GM21526 (cell line): ENCODE results near the gene MDFIC.

ENCODE experiments used
- ATAC-seq: cut with Tn5 transposase; IDR thresholded peaks from one replicate; pipeline ENCODE4 v1.9.1; 2021; ENCODE audit warnings: moderate library complexity; ENCODE audit not compliant: unreplicated experiment, low FRiP score

Gene MDFIC

GRCh38 chr7:114944745-114945625 is 23.1 kb downstream of the MDFIC start:
- no peak for ATAC-seq

GRCh38 chr7:114949231-114949630 is 27.3 kb downstream of the MDFIC start:
- ATAC-seq = no peak

GRCh38 chr7:114952296-114952695 is 30.4 kb downstream of the MDFIC start:
- no peak for ATAC-seq

DNA sequence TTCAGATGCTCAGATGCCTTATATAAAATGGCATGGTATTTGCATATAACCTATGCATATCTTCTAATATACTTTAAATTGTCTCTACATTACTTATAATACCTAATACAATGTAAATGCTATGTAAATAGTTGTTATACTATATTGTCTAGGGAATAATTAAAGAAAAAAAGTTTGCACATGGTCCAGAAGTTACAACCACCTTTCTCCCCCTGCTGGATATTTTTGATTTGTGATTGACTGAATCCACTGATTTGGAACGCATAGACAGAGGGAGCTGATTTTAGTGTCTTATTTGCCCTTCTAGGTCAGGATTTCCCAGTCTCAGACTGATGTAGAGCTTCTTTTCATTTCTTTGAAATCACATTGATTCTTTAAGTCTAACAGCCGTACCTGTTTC is 31.8 kb downstream of the MDFIC start:
- ATAC-seq = no peak

DNA sequence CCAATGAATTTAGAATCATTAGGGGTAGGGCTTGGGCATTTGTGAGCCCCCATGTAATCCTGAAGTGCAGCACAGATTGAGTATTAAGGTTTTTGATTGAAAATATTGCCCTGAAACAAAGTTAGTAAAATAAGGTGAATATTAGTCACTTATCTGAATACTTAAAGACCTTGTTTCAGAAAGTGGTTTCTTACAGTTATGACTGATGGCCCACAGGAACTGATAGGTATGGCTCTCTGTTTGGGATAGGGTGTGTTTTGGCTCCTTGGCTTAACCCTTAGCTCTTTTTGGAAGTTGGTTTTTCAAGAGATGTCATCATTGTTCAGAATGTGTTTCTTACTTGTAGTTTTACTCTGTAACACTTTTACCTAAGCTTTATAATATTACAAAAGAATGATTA is 34.8 kb downstream of the MDFIC start:
- peak; percentile 41 for ATAC-seq

DNA sequence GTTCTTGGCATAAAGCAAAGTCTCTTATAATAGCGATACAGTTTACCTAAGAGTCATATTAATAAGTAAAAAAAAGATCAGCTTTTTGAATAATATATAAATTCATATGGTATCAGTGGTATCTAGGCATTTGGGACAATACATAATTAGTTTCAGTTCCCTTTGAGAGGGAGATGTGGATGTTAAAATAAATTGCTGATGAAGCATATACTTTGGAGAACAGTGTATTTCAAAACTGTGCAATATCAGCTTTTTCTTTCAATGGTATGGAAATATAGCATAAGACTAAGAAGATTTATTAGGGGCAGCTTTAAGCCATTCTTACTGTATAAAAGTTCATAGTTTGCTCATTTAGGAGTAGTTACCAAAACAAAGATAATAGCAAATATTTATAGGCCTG is 35.5 kb downstream of the MDFIC start:
- ATAC-seq = no peak

- ATAC-seq = peak; percentile 65
Measured at GRCh38 chr7:114959931-114960330, 38.0 kb downstream of the MDFIC start.

- no peak for ATAC-seq
Measured at GRCh38 chr7:114962441-114962840, 40.5 kb downstream of the MDFIC start.

DNA sequence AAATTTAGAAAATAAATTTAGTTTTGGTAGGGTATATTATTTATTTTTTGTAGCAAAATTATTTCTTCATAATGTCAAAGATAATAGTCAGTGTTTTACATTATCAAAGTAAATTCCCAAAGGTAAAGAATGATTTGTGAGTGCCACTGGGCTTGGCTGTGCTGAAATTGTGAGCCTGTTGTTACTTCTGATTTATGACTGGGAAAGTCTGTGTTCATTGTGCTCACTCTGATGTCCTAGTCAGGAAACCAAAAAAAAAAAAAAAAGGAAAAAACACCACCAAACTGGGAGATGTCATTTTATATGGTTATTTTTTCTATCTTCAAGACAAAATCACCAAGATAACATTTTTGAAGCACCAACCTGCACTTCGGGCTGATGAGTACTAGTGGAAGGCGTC is 44.3 kb downstream of the MDFIC start:
- ATAC-seq = no peak

GRCh38 chr7:114969096-114969495 is 47.2 kb downstream of the MDFIC start:
- no peak for ATAC-seq

DNA sequence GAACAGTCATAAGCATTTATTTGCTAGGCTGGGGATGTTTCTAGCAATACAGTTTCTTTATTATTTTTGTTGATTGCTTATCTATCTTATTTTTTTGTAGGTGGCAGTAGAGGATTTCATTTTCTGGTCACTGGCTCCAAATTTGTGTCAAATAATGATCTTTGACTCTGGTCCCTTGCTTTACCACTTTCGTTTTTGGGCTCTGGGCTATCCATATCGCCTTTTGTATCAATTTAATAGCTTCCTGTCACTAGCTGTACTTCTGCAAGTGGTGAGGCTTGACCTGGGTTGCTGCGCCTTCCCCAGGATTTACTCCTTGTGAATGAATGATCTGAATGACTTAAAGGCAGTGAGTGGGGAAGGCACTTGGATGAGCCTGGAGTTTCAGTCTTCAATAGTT is 48.4 kb downstream of the MDFIC start:
- ATAC-seq = no peak

DNA sequence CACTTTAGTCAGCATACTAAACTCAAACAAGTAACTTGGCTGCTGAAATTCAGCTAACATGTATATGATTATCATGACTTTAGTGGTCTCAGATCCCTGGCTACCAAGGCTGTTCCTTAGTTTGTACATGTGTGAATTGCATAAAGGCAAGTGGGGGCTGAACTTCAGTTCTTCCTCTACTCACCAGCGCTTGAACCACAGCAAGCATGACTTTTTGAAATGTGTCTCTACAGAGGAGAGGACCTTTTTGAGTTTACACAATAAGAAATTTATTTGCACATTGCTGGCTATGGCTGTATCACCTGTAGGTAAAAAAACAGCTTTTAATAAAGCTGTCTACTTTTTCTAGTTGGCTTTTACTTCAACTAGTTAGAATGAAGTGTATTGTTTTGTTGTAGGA is 48.8 kb downstream of the MDFIC start:
- no peak for ATAC-seq

DNA sequence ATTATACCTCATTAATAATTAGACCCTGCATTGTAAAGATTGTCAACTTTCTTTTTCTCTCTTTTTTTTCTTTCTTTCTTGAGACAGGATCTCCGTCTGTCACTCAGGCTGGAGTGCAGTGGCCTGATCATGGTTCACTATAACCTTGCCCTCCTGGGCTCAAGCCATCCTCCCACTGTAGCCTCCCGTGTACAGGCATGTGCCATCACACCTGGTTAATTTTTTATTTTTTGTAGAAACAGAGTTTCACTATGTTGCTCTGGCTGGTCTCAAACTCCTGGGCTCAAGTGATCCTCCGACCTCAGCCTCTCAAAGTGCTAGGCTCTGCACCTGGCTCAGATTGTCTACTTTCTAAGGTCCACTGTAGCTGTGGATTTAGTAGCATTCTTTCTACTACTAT is 50.7 kb downstream of the MDFIC start:
- ATAC-seq = no peak

DNA sequence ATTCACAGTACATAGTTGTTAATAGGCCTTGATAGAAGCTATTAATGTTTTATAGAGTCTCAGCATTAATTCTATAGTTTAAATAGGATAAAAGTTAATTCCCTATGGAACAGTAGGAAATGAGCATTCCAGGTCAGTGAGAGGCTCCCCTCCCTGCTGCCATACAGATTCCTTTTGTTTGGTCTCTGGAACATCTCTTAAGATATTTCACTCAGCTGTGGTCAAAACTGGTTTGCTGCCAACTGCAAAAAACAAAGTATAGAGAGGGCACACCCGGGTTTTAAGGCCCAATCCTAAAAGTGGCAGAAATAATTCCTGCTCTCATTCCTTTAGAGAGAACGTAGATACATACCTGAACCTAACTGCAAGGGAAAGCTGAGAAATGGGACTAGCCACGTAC is 51.3 kb downstream of the MDFIC start:
- no peak for ATAC-seq

GRCh38 chr7:114975401-114975800 is 53.5 kb downstream of the MDFIC start:
- ATAC-seq = no peak

- ATAC-seq = no peak
Measured at GRCh38 chr7:114976666-114977065, 54.8 kb downstream of the MDFIC start.

DNA sequence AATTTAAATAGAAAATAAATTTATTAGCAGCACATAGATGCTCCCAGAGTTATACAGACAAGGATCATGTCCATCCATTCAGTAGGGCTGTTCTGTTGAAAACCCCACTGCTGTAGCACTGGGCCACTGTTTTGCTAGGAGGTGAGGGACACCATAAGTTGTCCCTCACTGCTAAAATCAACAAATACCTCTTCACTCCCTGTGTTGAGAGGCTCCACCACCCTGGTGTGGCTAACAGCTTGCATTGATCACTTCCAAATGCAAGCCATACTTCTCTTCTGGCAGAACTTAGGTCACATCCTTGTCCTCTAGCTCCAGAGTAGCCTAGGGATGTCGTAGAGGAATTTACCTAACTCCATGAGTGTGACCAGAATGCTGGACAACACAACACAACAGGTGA is 55.4 kb downstream of the MDFIC start:
- ATAC-seq = no peak

DNA sequence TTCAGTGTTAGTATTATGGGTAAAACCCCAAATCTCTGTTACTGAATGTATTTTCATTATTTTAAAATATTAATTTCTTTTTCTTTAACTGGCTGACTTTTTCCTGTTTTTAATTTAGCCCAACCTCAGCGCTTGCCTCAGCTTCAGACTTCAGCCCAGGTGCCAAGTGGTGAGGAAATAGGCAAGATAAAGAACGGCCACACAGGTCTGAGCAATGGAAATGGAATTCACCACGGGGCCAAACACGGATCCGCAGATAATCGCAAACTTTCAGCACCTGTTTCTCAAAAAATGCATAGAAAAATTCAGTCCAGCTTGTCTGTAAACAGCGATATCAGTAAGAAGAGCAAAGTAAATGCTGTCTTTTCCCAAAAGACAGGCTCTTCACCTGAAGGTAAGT is 57.5 kb downstream of the MDFIC start:
- no peak for ATAC-seq

DNA sequence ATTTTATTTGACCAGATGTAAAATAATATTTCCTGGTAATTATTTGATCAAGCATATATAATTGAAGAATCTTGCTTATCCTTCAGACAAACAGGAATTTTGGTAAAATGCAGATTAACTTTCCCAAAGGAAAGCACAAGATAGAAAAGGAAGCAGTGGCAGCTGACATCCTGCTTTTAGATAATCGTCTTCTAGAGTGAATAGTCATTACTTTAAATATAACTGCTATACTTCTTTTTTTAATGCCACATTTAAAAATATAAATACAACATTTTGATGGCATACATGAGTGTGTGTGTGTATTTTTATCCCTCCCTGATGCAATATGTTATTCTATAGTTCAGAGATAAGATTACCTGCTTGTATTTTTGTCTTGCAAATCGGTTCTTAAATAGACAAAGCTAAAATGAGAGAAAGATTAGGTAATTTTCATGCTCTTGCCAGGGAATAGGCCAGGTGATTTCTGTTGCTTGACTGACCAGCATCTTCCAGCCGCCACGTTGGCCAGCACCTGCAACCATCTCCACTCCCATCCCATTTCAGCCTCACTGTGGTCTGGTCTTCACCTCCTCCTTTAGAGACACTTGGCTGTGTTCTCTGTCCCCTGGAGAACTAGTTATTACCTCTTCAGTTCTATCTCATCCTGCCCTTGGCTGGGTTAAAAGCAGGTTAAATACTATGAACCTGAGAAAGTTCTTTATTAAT is 58.1 kb downstream of the MDFIC start:
- no peak for ATAC-seq

DNA sequence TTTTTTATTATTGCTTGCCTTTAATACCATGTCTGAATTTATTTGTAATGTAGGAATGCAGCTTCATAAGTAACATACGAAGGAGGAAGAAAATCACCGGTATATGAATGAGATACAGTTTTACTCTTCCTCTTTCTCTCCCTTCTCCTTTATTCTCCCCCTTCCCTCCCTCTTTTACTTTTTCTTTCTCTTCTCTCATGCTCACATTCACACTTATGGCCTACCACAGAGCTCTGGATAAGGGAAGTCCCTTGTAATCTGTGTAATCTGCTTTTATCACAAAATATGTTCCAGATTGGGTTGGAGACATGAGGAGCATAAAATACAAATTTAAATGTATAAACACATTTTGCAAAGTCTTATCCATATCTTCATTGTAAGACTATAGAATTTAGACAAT is 59.4 kb downstream of the MDFIC start:
- ATAC-seq = no peak

DNA sequence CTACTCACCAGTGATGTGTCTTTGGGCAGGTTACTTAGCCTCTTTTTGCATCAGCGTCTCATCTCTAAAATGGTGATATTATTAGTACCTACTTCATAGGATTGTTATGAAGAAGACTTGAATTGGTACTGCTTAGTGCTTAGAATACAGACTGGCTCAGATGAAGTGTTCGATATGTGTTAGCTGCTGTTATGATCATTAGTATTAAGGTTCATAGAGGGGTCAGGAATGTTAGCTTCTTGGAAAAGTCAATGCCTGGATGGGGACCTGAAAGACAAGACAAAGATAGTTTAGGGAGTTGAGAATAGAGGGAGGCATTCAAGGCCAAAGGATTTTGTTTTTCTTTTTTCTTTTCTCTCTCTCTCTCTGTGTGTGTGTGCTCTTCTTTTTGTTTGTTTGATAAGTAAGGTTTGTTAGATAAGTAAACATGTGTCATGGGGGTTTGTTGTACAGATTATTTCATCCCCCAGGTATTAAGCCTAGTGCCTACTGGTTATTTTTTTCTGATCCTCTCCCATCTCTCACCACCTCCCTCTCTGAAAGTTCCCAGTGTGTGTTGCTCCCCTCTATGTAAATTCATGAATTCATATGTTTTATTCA is 63.3 kb downstream of the MDFIC start:
- no peak for ATAC-seq
